Right atrium auricular region (tissue), 2 donors: ENCODE measurements around the gene PDSS2. TPM values are rescaled to one million over a fixed set of nuclear protein-coding genes. Genes with fewer than 3 reads are reported as not detected.

Source experiments
- DNase-seq: peaks from one replicate; pipeline ENCODE4 v3.0.0-alpha.2; 2019; ENCODE audit warnings: low spot score
- H3K27ac ChIP-seq, 2 donors: fragments of 200-600 bp; sonication (generic); 1 replicate in 1 of 2; 2 replicates in 1 of 2; pipeline ENCODE4 v1.5.1; 2016 to 2019
- H3K27me3 ChIP-seq, 2 donors: fragments of 200-600 bp; sonication (generic); one replicate each; pipeline versions ENCODE4 v1.5.1 to v1.6.0; 2017 to 2019
- H3K36me3 ChIP-seq: fragments of 200-600 bp; sonication (generic); one replicate; pipeline ENCODE4 v1.5.1; 2016
- H3K4me1 ChIP-seq, 2 donors: fragments of 200-600 bp; sonication (generic); one replicate each; pipeline versions ENCODE4 v1.5.1 to v1.6.0; 2017 to 2019
- H3K4me3 ChIP-seq, 2 donors: fragments of 200-600 bp; sonication (generic); 1 replicate in 1 of 2; 2 replicates in 1 of 2; pipeline ENCODE4 v1.5.1; 2017 to 2019; ENCODE audit warnings: mild to moderate bottlenecking in 1 of 2, moderate library complexity in 1 of 2
- H3K9me3 ChIP-seq, 2 donors: fragments of 200-600 bp; sonication (generic); one replicate each; pipeline ENCODE4 v1.5.1; 2019
- CTCF ChIP-seq, 2 donors: fragments of 200-600 bp; sonication (generic); IDR thresholded peaks; one replicate each; pipeline ENCODE4 v1.5.1; 2019; ENCODE audit warnings: antibody characterized with exemption in 2 of 2
- total RNA-seq, 2 donors: library from RNA; depleted of rRNA; stranded (reverse); fragments of >200 nt; gene quantifications; one replicate each; pipeline ENCODE4 v1.1.0, GENCODE V29; 2016

Gene PDSS2
- total RNA-seq, 2 donors from 2014 or later, result 8.8 to 18.2 TPM

- TF ChIP-seq CTCF (IDR thresholded peaks at IDR 0.05), result no peak
Measured at GRCh38 chr6:107246972-107247615, 212.3 kb downstream of the PDSS2 start.

GRCh38 chr6:107246249-107246971, 213.0 kb downstream of the PDSS2 start:
- no peak for DNase-seq
- TF ChIP-seq CTCF (IDR thresholded peaks at IDR 0.05), result no peak
- Histone ChIP-seq H3K4me3 (no peak overlapping the region), H3K36me3 (no peaks in the 10 kb centered on the region), H3K27ac (no peak overlapping the region), H3K27me3 (no peaks in the 10 kb centered on the region), H3K4me1 (no peaks in the 10 kb centered on the region), H3K9me3 (no peaks in the 10 kb centered on the region)

More at GRCh38 chr6:107246972-107247615, 212.3 kb downstream of the PDSS2 start:
- no peak for DNase-seq
- Histone ChIP-seq H3K9me3 (no peaks in the 10 kb centered on the region), H3K36me3 (no peaks in the 10 kb centered on the region), H3K4me3 (no peak overlapping the region), H3K4me1 (no peaks in the 10 kb centered on the region), H3K27ac (no peak overlapping the region), H3K27me3 (no peaks in the 10 kb centered on the region)

GRCh38 chr6:107244742-107245480, 214.5 kb downstream of the PDSS2 start:
- H3K36me3 ChIP-seq, result no peaks in the 10 kb centered on the region
- no peak for TF ChIP-seq CTCF (IDR thresholded peaks at IDR 0.05)
- no peak overlapping the region for H3K27ac ChIP-seq

GRCh38 chr6:107244082-107244741, 215.2 kb downstream of the PDSS2 start:
- Histone ChIP-seq H3K4me1 (no peaks in the 10 kb centered on the region), H3K9me3 (no peaks in the 10 kb centered on the region), H3K27ac (no peak overlapping the region), H3K36me3 (no peaks in the 10 kb centered on the region), H3K27me3 (no peaks in the 10 kb centered on the region), H3K4me3 (no peak overlapping the region)
- no peak for TF ChIP-seq CTCF (IDR thresholded peaks at IDR 0.05)
- DNase-seq, result no peak

More at GRCh38 chr6:107244742-107245480, 214.5 kb downstream of the PDSS2 start:
- no peaks in the 10 kb centered on the region for H3K27me3 ChIP-seq
- DNase-seq, result no peak
- no peaks in the 10 kb centered on the region for H3K9me3 ChIP-seq
- H3K4me3 ChIP-seq, result no peak overlapping the region
- H3K4me1 ChIP-seq, result no peaks in the 10 kb centered on the region

GRCh38 chr6:107243471-107243870, 215.9 kb downstream of the PDSS2 start:
- Histone ChIP-seq H3K36me3 (no peaks in the 10 kb centered on the region), H3K4me1 (no peaks in the 10 kb centered on the region), H3K27me3 (no peaks in the 10 kb centered on the region), H3K4me3 (no peak overlapping the region), H3K27ac (no peak overlapping the region), H3K9me3 (no peaks in the 10 kb centered on the region)
- no peak for TF ChIP-seq CTCF (IDR thresholded peaks at IDR 0.05)
- DNase-seq, result no peak
